Neuronal stem cell (in vitro differentiated cells): ENCODE data around the gene PRSS2.
"Not testable (repeated sequence)": the region's sequence is repeated elsewhere in the genome, so short reads cannot be mapped to it uniquely, and the experiment has no call there.

ENCODE experiments used
- DNase-seq: peaks from one replicate; pipeline ENCODE4 v3.0.0-alpha.2; 2013; ENCODE audit warnings: low spot score
- H2AFZ ChIP-seq: one replicate; pipeline ENCODE4 v1.6.1; 2013; ENCODE audit warnings: mild to moderate bottlenecking, low read length, inconsistent platforms
- H2AK5ac ChIP-seq: 2 replicates; pipeline ENCODE4 v1.6.1; 2013; ENCODE audit warnings: low read depth, mild to moderate bottlenecking, inconsistent platforms, low read length, moderate library complexity, mixed read lengths
- H2BK120ac ChIP-seq: 2 replicates; pipeline ENCODE4 v1.6.1; 2013; ENCODE audit warnings: low read depth, mild to moderate bottlenecking, inconsistent platforms, low read length, moderate library complexity, mixed read lengths
- H2BK12ac ChIP-seq: one replicate; pipeline ENCODE4 v1.6.1; 2013; ENCODE audit warnings: low read length, inconsistent platforms
- H2BK15ac ChIP-seq: 2 replicates; pipeline ENCODE4 v1.6.1; 2013; ENCODE audit warnings: mild to moderate bottlenecking, low read length, inconsistent platforms, mixed read lengths
- H2BK5ac ChIP-seq: one replicate; pipeline ENCODE4 v1.6.1; 2013; ENCODE audit warnings: inconsistent platforms, mild to moderate bottlenecking, low read length, moderate library complexity
- H3K14ac ChIP-seq: one replicate; pipeline ENCODE4 v1.6.1; 2013; ENCODE audit warnings: low read length, inconsistent platforms
- H3K18ac ChIP-seq: 2 replicates; pipeline ENCODE4 v1.6.1; 2013; ENCODE audit warnings: low read length, inconsistent platforms
- H3K23ac ChIP-seq: 2 replicates; pipeline ENCODE4 v1.6.1; 2013; ENCODE audit warnings: low read depth, mild to moderate bottlenecking, mixed read lengths, low read length, inconsistent platforms; ENCODE audit not compliant: poor library complexity
- H3K27ac ChIP-seq: replicated peaks from 3 replicates; pipeline ENCODE4 v1.5.1; 2013; ENCODE audit warnings: low read length, inconsistent platforms
- H3K27me3 ChIP-seq, 3 experiments: 2 replicates each; pipeline ENCODE4 v1.6.1; 2013; ENCODE audit warnings: low read length in 3 of 3, mild to moderate bottlenecking in 2 of 3, inconsistent platforms in 1 of 3, low read depth in 1 of 3, mixed read lengths in 1 of 3, moderate library complexity in 1 of 3; ENCODE audit not compliant: control insufficient read depth in 3 of 3, insufficient read depth in 3 of 3
- H3K36me3 ChIP-seq, 2 donors: replicated peaks in 1 of 2; 2 replicates each; pipeline ENCODE4 v1.6.1; 2013; ENCODE audit warnings: low read length in 2 of 2; ENCODE audit not compliant: control insufficient read depth in 2 of 2, insufficient read depth in 2 of 2
- H3K4ac ChIP-seq: 2 replicates; pipeline ENCODE4 v1.6.1; 2013; ENCODE audit warnings: inconsistent platforms, mild to moderate bottlenecking, low read length, moderate library complexity
- H3K4me1 ChIP-seq, 2 donors: 1 replicate in 1 of 2; 2 replicates in 1 of 2; pipeline ENCODE4 v1.6.1; 2013; ENCODE audit warnings: low read length in 2 of 2, low read depth in 1 of 2; ENCODE audit not compliant: control insufficient read depth in 2 of 2, insufficient read depth in 1 of 2
- H3K4me2 ChIP-seq: one replicate; pipeline ENCODE4 v1.6.1; 2013; ENCODE audit warnings: mild to moderate bottlenecking, low read length, inconsistent platforms; ENCODE audit not compliant: insufficient read depth, poor library complexity, severe bottlenecking
- H3K4me3 ChIP-seq, 2 donors: 2 replicates each; pipeline ENCODE4 v1.5.1; 2013; ENCODE audit warnings: low read length in 2 of 2, mild to moderate bottlenecking in 2 of 2, inconsistent platforms in 1 of 2, moderate library complexity in 1 of 2
- H3K79me1 ChIP-seq: one replicate; pipeline ENCODE4 v1.6.1; 2013; ENCODE audit warnings: low read depth, mild to moderate bottlenecking, inconsistent platforms, low read length, moderate library complexity
- H3K9ac ChIP-seq: one replicate; pipeline ENCODE4 v1.6.1; 2013; ENCODE audit warnings: mild to moderate bottlenecking, low read depth, low read length, inconsistent platforms; ENCODE audit not compliant: poor library complexity
- H3K9me3 ChIP-seq, 2 donors: replicated peaks in 1 of 2; 2 replicates each; pipeline versions ENCODE3 to v1.6.1; 2013; ENCODE audit warnings: low read length in 2 of 2, mild to moderate bottlenecking in 2 of 2, inconsistent platforms in 1 of 2, low read depth in 1 of 2, mixed read lengths in 1 of 2, moderate library complexity in 1 of 2; ENCODE audit not compliant: control insufficient read depth in 2 of 2, insufficient read depth in 1 of 2
- H4K8ac ChIP-seq: one replicate; pipeline ENCODE4 v1.6.1; 2013; ENCODE audit warnings: low read depth, mild to moderate bottlenecking, inconsistent platforms, low read length, moderate library complexity
- H4K91ac ChIP-seq: one replicate; pipeline ENCODE4 v1.6.1; 2013; ENCODE audit warnings: low read length, low read depth, mild to moderate bottlenecking, inconsistent platforms; ENCODE audit not compliant: poor library complexity
- WGBS, 2 donors: extraction: QIAGEN DNeasy Blood & Tissue Kit; methylation state at CpG; one replicate each; pipeline ENCODE4 v1.1.7; 2013; ENCODE audit warnings: missing lambda C conversion rate in 2 of 2, mixed read lengths in 1 of 2; ENCODE audit not compliant: insufficient read length in 2 of 2, insufficient replicate concordance in 1 of 2; ENCODE audit errors: extremely low coverage in 2 of 2; 5-methylcytosine and 5-hydroxymethylcytosine counted together

PRSS2 gene

DNA sequence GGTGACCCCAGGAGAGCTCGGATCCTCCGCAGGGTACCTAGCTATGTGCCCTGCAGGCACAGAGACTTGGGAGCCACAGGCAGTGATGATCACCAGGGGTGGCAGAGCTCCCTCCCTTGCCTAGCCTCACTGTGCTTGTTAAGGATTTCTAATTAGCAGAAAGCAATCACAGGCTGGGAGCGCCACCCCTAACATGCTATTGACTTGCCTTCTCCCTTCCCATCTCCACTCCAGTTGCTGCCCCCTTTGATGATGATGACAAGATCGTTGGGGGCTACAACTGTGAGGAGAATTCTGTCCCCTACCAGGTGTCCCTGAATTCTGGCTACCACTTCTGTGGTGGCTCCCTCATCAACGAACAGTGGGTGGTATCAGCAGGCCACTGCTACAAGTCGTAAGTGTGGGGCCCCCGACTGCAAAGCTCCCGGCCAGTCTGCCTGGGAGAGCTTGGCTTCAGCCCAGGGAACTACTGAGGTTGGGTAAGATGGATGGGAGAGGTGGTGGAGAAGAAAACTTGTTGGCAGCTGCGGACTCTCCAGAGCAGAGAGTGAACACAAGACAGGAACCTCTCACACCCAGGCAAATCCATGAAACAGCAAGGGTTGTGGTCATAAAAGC is 20.3 kb upstream of the PRSS2 start:
- H2BK5ac ChIP-seq, result no peak overlapping the region
- H3K4ac ChIP-seq, result no peak overlapping the region
- H3K4me2 ChIP-seq, result no peak overlapping the region
- no peak overlapping the region for H2BK120ac ChIP-seq
- no peak overlapping the region for H2AFZ ChIP-seq
- H4K91ac ChIP-seq, result no peak overlapping the region
- H2BK15ac ChIP-seq, result no peak overlapping the region
- no peak overlapping the region for H3K18ac ChIP-seq
- no CpG with 5 or more reads among the region's 9 CpGs for WGBS, 2 donors
- H3K9ac ChIP-seq, result no peak overlapping the region
- H3K14ac ChIP-seq, result no peak overlapping the region
- no peak overlapping the region for H3K27ac ChIP-seq
- DNase-seq, result no peak
- no peak overlapping the region for H4K8ac ChIP-seq
- H3K79me1 ChIP-seq, result no peaks in the 10 kb centered on the region
- no peak overlapping the region for H2AK5ac ChIP-seq
- H3K4me1 ChIP-seq, result no peaks in the 10 kb centered on the region
- H2BK12ac ChIP-seq, result no peak overlapping the region
- H3K23ac ChIP-seq, result no peak overlapping the region
- H3K9me3 ChIP-seq, result no peaks in the 10 kb centered on the region
- no peak overlapping the region for H3K4me3 ChIP-seq
- no peaks in the 10 kb centered on the region for H3K36me3 ChIP-seq
- H3K27me3 ChIP-seq, result no peaks in the 10 kb centered on the region

GRCh38 chr7:142751526-142752175 is 19.1 kb upstream of the PRSS2 start:
- not testable (repeated sequence) for H3K79me1 ChIP-seq, DNase-seq

DNA sequence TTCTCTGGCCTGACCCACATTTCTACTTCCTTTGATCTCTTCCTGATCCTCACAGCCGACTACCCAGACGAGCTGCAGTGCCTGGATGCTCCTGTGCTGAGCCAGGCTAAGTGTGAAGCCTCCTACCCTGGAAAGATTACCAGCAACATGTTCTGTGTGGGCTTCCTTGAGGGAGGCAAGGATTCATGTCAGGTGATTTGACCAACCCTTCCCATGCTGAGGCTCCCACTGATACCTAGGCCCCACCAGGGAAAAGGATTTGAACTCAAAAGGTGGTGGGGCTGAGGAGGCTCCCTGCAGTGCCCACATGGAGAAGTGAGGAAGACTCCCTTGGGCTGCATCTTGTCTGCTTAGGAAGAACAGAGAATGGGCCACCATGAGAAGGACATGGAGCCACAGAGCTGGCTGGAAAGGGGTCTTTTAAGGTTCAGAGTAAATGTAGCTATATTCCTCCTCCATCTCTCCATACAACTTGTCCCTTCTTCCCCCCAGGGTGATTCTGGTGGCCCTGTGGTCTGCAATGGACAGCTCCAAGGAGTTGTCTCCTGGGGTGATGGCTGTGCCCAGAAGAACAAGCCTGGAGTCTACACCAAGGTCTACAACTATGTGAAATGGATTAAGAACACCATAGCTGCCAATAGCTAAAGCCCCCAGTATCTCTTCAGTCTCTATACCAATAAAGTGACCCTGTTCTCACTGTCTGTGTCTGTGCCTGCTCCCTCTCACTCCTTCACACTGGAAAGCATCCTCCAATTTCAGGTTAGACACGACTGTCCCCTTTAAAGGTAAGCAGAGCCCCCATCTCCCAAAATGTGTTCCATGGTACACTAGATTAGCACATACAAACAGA is 18.2 kb upstream of the PRSS2 start:
- Histone ChIP-seq H2BK12ac (no peak overlapping the region), H3K14ac (no peak overlapping the region), H3K23ac (no peak overlapping the region), H3K79me1 (no peaks in the 10 kb centered on the region), H2AK5ac (no peak overlapping the region), H3K36me3 (no peaks in the 10 kb centered on the region), H4K8ac (no peak overlapping the region), H2BK15ac (no peak overlapping the region), H3K9me3 (no peaks in the 10 kb centered on the region), H4K91ac (no peak overlapping the region), H3K18ac (no peak overlapping the region), H3K9ac (no peak overlapping the region), H2BK5ac (no peak overlapping the region), H2AFZ (no peak overlapping the region), H3K27me3 (no peaks in the 10 kb centered on the region), H3K4me3 (no peak overlapping the region), H3K4ac (no peak overlapping the region), H3K27ac (no peak overlapping the region), H3K4me1 (no peaks in the 10 kb centered on the region), H3K4me2 (no peak overlapping the region), H2BK120ac (no peak overlapping the region)
- no CpG with 5 or more reads among the region's 3 CpGs for WGBS, 2 donors
- no peak for DNase-seq

More at GRCh38 chr7:142751526-142752175, 19.1 kb upstream of the PRSS2 start:
- H2AFZ ChIP-seq, H3K4me3 ChIP-seq, H3K14ac ChIP-seq, H2AK5ac ChIP-seq, H2BK12ac ChIP-seq, H2BK5ac ChIP-seq, H3K18ac ChIP-seq, H3K27ac ChIP-seq, H4K91ac ChIP-seq, H3K27me3 ChIP-seq, H3K4ac ChIP-seq, H3K4me1 ChIP-seq, H2BK120ac ChIP-seq, H3K4me2 ChIP-seq, H3K23ac ChIP-seq, H3K9me3 ChIP-seq, H3K36me3 ChIP-seq, H2BK15ac ChIP-seq, H4K8ac ChIP-seq: not testable (repeated sequence)
- no CpG with 5 or more reads among the region's 14 CpGs for WGBS, 2 donors
- H3K9ac ChIP-seq, result peak overlapping the region; percentile 15

- H3K4me1 ChIP-seq, result no peaks in the 10 kb centered on the region
- H3K36me3 ChIP-seq, result no peaks in the 10 kb centered on the region
- no peak overlapping the region for H3K4ac ChIP-seq
- H3K4me2 ChIP-seq, result no peak overlapping the region
- no peak overlapping the region for H3K14ac ChIP-seq
- no peak overlapping the region for H3K9ac ChIP-seq
- H2BK120ac ChIP-seq, result no peak overlapping the region
- H3K9me3 ChIP-seq, result no peaks in the 10 kb centered on the region
- no peak overlapping the region for H3K18ac ChIP-seq
- no peak overlapping the region for H4K91ac ChIP-seq
- no peak overlapping the region for H2BK12ac ChIP-seq
- no peak overlapping the region for H2BK5ac ChIP-seq
- H2AK5ac ChIP-seq, result no peak overlapping the region
- no peak for DNase-seq
- H3K27ac ChIP-seq, result no peak overlapping the region
- H2AFZ ChIP-seq, result no peak overlapping the region
- no peaks in the 10 kb centered on the region for H3K79me1 ChIP-seq
- H3K4me3 ChIP-seq, result no peak overlapping the region
- H3K23ac ChIP-seq, result no peak overlapping the region
- no peak overlapping the region for H4K8ac ChIP-seq
- no peak overlapping the region for H2BK15ac ChIP-seq
- H3K27me3 ChIP-seq, result no peaks in the 10 kb centered on the region
- no CpG with 5 or more reads among the region's 8 CpGs for WGBS, 2 donors
Measured at GRCh38 chr7:142753366-142753765, 17.4 kb upstream of the PRSS2 start.
